CD4-positive, alpha-beta T cell treated with Interleukin-6 at 100 ng/mL for 8 hours (primary cell): Measurements from ENCODE around the gene DNAJC21.

Experiments
- DNase-seq: peaks from one replicate; pipeline ENCODE4 v3.0.0-alpha.2; 2020; ENCODE audit warnings: mixed read lengths, low spot score

DNAJC21 gene

GRCh38 chr5:34982823-34983222 lies 53.5 kb downstream of the DNAJC21 start:
- DNase-seq = no peak

GRCh38 chr5:34986965-34987364 lies 57.6 kb downstream of the DNAJC21 start:
- no peak for DNase-seq

GRCh38 chr5:34991486-34992238 lies 62.3 kb downstream of the DNAJC21 start:
- no peak for DNase-seq

GRCh38 chr5:34993951-34994350 lies 64.6 kb downstream of the DNAJC21 start:
- no peak for DNase-seq

GRCh38 chr5:34996261-34996660 lies 66.9 kb downstream of the DNAJC21 start:
- no peak for DNase-seq

GRCh38 chr5:34998058-34998789 lies 68.9 kb downstream of the DNAJC21 start:
- no peak for DNase-seq

GRCh38 chr5:35001842-35002241 lies 72.5 kb downstream of the DNAJC21 start:
- no peak for DNase-seq

GRCh38 chr5:35002459-35002858 lies 73.1 kb downstream of the DNAJC21 start:
- DNase-seq = no peak

GRCh38 chr5:35003018-35003957 lies 73.9 kb downstream of the DNAJC21 start:
- peak; percentile 17 for DNase-seq

GRCh38 chr5:35004200-35004599 lies 74.8 kb downstream of the DNAJC21 start:
- DNase-seq = no peak

- no peak for DNase-seq
These were observed 75.4 kb downstream of the DNAJC21 start for GRCh38 chr5:35004771-35005170.
